Mesenchymal stem cell (in vitro differentiated cells and primary cell): Measurements from ENCODE around the gene COL4A2.

Experiments
- DNase-seq: peaks from one replicate; pipeline ENCODE4 v3.0.0-alpha.2; 2013
- H2AFZ ChIP-seq: one replicate; pipeline ENCODE4 v1.6.1; 2013; ENCODE audit warnings: low read depth, mild to moderate bottlenecking, control low read depth, inconsistent platforms, low read length, moderate library complexity
- H2AK5ac ChIP-seq: 2 replicates; pipeline ENCODE4 v1.6.1; 2013; ENCODE audit warnings: low read length, moderate library complexity, mild to moderate bottlenecking, inconsistent platforms; ENCODE audit not compliant: severe bottlenecking
- H2BK120ac ChIP-seq: one replicate; pipeline ENCODE4 v1.6.1; 2013; ENCODE audit warnings: low read depth, mild to moderate bottlenecking, inconsistent platforms, low read length, moderate library complexity
- H2BK12ac ChIP-seq, 2 experiments: one replicate each; pipeline ENCODE4 v1.6.1; 2013; ENCODE audit warnings: inconsistent platforms in 2 of 2, low read length in 2 of 2, mild to moderate bottlenecking in 2 of 2, moderate library complexity in 2 of 2, control low read depth in 1 of 2
- H2BK15ac ChIP-seq: one replicate; pipeline ENCODE4 v1.6.1; 2013; ENCODE audit warnings: mild to moderate bottlenecking, low read depth, inconsistent platforms; ENCODE audit not compliant: poor library complexity, severe bottlenecking
- H2BK5ac ChIP-seq: 2 replicates; pipeline ENCODE4 v1.6.1; 2013; ENCODE audit warnings: low read depth, mild to moderate bottlenecking, low read length, control low read depth, inconsistent platforms; ENCODE audit not compliant: poor library complexity, severe bottlenecking
- H3K14ac ChIP-seq, 2 experiments: one replicate each; pipeline ENCODE4 v1.6.1; 2013; ENCODE audit warnings: inconsistent platforms in 2 of 2, low read length in 2 of 2, control low read depth in 1 of 2, mild to moderate bottlenecking in 1 of 2, moderate library complexity in 1 of 2
- H3K18ac ChIP-seq, 2 experiments: one replicate each; pipeline ENCODE4 v1.6.1; 2013; ENCODE audit warnings: inconsistent platforms in 2 of 2, low read length in 2 of 2, control low read depth in 1 of 2, low read depth in 1 of 2, mild to moderate bottlenecking in 1 of 2
- H3K23ac ChIP-seq, 2 experiments: one replicate each; pipeline ENCODE4 v1.6.1; 2013; ENCODE audit warnings: inconsistent platforms in 2 of 2, low read length in 2 of 2, mild to moderate bottlenecking in 2 of 2, moderate library complexity in 2 of 2, control low read depth in 1 of 2
- H3K27ac ChIP-seq: 2 replicates; pipeline ENCODE4 v1.5.1; 2013; ENCODE audit warnings: mild to moderate bottlenecking, moderate library complexity, low read length, control low read depth, inconsistent platforms; ENCODE audit not compliant: poor library complexity, severe bottlenecking
- H3K27me3 ChIP-seq, 2 experiments: 2 replicates each; pipeline versions ENCODE4 v1.6.1 to v1.7.0; 2013; ENCODE audit warnings: low read length in 2 of 2, mild to moderate bottlenecking in 2 of 2, moderate library complexity in 2 of 2, control low read depth in 1 of 2, inconsistent platforms in 1 of 2; ENCODE audit not compliant: control insufficient read depth in 1 of 2, insufficient read depth in 1 of 2
- H3K36me3 ChIP-seq, 2 experiments: 2 replicates each; pipeline versions ENCODE4 v1.6.1 to v1.7.0; 2013; ENCODE audit warnings: low read length in 2 of 2, control low read depth in 1 of 2, inconsistent platforms in 1 of 2, low read depth in 1 of 2, mild to moderate bottlenecking in 1 of 2; ENCODE audit not compliant: insufficient read depth in 2 of 2, control insufficient read depth in 1 of 2
- H3K4ac ChIP-seq, 2 experiments: one replicate each; pipeline ENCODE4 v1.6.1; 2013; ENCODE audit warnings: inconsistent platforms in 2 of 2, low read length in 2 of 2, mild to moderate bottlenecking in 2 of 2, moderate library complexity in 2 of 2, control low read depth in 1 of 2, low read depth in 1 of 2
- H3K4me1 ChIP-seq: 2 replicates; pipeline ENCODE4 v1.6.1; 2013; ENCODE audit warnings: low read depth, low read length, control low read depth; ENCODE audit not compliant: control insufficient read depth, insufficient read depth
- H3K4me2 ChIP-seq: 2 replicates; pipeline ENCODE4 v1.6.1; 2013; ENCODE audit warnings: low read length, mild to moderate bottlenecking, inconsistent platforms; ENCODE audit not compliant: poor library complexity, severe bottlenecking
- H3K4me3 ChIP-seq, 2 experiments: 2 replicates each; pipeline versions ENCODE4 v1.5.1 to v1.7.0; 2013; ENCODE audit warnings: low read length in 2 of 2, mild to moderate bottlenecking in 2 of 2, control low read depth in 1 of 2, low read depth in 1 of 2; ENCODE audit not compliant: insufficient read depth in 1 of 2
- H3K79me1 ChIP-seq: replicated peaks from 2 replicates; pipeline ENCODE4 v1.6.1; 2013; ENCODE audit warnings: mild to moderate bottlenecking, control low read depth, low read length, inconsistent platforms; ENCODE audit not compliant: poor library complexity, severe bottlenecking
- H3K9ac ChIP-seq: 2 replicates; pipeline ENCODE4 v1.7.0; 2013; ENCODE audit warnings: mild to moderate bottlenecking, low read length, moderate library complexity
- H3K9me3 ChIP-seq: 2 replicates; pipeline ENCODE4 v1.7.0; 2013; ENCODE audit warnings: mild to moderate bottlenecking, low read length; ENCODE audit not compliant: control insufficient read depth
- H4K8ac ChIP-seq: one replicate; pipeline ENCODE4 v1.6.1; 2013; ENCODE audit warnings: inconsistent platforms, mild to moderate bottlenecking, low read length, moderate library complexity
- H4K91ac ChIP-seq: one replicate; pipeline ENCODE4 v1.6.1; 2013; ENCODE audit warnings: mild to moderate bottlenecking, low read length, inconsistent platforms
- WGBS: methylation state at CpG from one replicate; pipeline ENCODE4 v1.1.7; 2013; ENCODE audit warnings: mixed read lengths; 5-methylcytosine and 5-hydroxymethylcytosine counted together

Gene COL4A2

DNA sequence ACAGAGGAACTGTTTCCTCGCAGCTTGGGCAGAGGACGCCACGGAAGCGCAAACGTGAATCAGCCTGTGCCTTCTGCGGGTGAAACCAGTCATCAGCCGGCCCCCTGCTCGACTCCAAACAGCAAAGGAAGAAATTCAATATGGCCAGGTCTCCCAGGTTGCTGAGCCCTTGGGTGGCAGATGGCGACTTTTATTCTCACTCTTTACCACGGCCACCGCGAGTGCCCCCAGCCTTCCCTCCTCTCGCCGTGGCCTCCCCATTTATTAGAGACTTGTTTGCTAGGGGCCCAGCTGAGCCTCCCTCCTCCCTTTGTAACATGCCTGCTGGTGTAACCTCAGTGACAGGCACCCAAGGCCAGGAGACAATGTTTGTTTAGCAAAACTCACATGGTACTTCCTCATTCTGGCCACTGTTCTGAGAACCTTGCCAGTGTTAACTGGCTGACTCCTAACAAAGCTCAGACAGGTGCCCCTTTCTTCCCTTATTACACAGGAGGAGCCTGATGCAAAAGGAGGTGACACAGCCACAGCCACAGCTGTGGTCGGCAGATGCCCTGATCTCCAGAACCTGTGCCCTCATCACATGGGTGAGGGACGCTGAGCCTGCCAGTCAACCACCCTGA is 248.6 kb downstream of the COL4A2 start:
- Histone ChIP-seq H3K9me3 (peaks cover 9% of the 10 kb centered on the region), H3K4me3 (no peak overlapping the region), H3K18ac (no peak overlapping the region), H4K8ac (no peak overlapping the region), H3K27me3 (no peaks in the 10 kb centered on the region), H3K23ac (peak overlapping the region in 1 of 2 experiments; percentile 24), H3K9ac (no peak overlapping the region), H3K4me2 (no peak overlapping the region), H2BK120ac (no peak overlapping the region), H3K14ac (no peak overlapping the region), H2AK5ac (no peak overlapping the region), H2BK15ac (peak overlapping the region; percentile 26), H3K36me3 (peaks cover 0 to 3% of the 10 kb centered on the region in 2 experiments), H2BK5ac (no peak overlapping the region), H4K91ac (peak overlapping the region; percentile 5), H3K27ac (no peak overlapping the region), H3K4ac (peak overlapping the region in 1 of 2 experiments; percentile 59), H2BK12ac (no peak overlapping the region), H3K79me1 (peaks cover 15% of the 10 kb centered on the region), H3K4me1 (no peaks in the 10 kb centered on the region), H2AFZ (no peak overlapping the region)
- no peak for DNase-seq
- WGBS = 95% methylated on average over 16 of the region's 16 CpGs

DNA sequence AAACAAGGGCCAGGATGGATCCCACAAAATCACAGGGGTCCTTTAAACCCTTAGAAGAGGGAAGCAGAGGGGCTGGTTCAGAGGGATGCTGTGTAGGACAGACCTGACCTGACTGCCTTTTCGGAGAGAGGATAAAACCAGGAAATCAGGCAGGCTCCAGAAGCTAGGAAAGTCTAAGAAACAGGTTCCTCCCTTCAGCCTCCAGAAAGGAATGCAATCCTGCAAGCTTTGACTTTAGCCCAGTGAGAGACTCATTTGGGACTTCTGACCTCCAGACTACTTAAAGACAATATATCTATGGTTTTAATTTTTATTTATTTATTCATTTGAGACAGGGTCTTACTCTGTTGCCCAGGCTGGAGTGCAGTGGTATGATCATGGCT is 249.1 kb downstream of the COL4A2 start:
- Histone ChIP-seq H2BK120ac (no peak overlapping the region), H3K27me3 (no peaks in the 10 kb centered on the region), H3K9me3 (peaks cover 9% of the 10 kb centered on the region), H3K4me1 (peaks cover 4% of the 10 kb centered on the region), H4K91ac (no peak overlapping the region), H3K4me3 (no peak overlapping the region), H3K4me2 (no peak overlapping the region), H3K14ac (no peak overlapping the region), H3K79me1 (peaks cover 15% of the 10 kb centered on the region), H2AK5ac (no peak overlapping the region), H3K23ac (no peak overlapping the region), H3K36me3 (peaks cover 0 to 3% of the 10 kb centered on the region in 2 experiments), H2BK5ac (no peak overlapping the region), H2BK15ac (no peak overlapping the region), H3K9ac (no peak overlapping the region), H2BK12ac (no peak overlapping the region), H3K27ac (no peak overlapping the region), H2AFZ (no peak overlapping the region), H3K4ac (no peak overlapping the region), H3K18ac (no peak overlapping the region), H4K8ac (no peak overlapping the region)
- no peak for DNase-seq
- 100% methylated on average over 1 of the region's 1 CpG for WGBS

DNA sequence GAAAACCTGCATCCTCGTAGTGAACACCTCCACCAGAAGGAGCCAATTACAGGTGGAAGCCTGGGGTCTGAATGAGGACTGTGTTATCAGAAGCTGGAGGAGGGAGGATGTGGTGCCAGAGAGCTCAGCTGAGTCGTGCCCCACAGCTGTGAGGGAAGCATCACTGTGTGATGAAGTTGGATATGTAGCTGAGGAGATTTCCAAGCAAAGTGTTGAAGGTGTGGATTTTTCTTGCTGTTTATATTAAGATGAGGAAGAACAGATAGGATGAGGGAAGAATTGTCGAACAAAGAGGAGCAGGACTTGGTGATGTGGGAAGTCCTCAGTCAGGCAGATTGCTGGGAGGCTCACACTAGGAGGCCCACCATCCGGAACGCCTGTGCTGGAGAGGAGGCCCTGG is 250.0 kb downstream of the COL4A2 start:
- H4K91ac ChIP-seq = no peak overlapping the region
- WGBS = 92% methylated on average over 5 of the region's 5 CpGs

DNA sequence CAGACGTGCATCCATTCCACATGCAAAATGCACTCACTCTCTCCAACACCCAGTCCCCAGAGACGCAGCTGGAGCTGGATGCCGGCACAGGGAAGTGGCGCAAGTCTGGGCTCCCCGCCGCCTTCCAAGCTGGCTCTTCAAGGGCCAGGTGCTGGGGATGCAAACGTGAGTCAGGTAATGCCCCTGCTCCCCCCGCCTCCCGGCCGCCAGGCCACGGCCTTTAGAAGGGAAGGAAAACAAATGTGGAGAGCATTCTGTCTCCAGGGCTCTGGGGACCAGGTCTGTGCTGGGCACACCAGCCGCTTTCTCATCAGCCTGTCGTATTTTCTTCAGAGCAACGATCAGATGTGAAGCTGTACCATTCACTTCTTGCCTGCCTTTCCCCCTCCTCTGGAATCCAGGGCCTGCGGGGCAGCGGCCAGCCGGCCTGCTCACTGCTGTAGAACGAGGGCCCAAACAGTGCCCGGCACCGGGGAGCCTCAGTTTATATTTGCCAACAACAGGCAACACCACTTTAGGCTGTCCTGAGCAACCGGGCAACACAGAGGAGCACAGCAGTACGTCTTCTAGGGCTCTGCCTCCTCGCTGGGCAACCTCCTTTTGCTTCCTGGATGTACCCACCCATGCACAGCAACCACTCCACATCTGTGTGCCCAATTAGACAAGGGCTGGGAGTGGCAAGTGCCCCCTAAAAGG is 250.7 kb downstream of the COL4A2 start:
- H2BK5ac ChIP-seq = no peak overlapping the region
- H3K14ac ChIP-seq = no peak overlapping the region
- no peak overlapping the region for H2BK15ac ChIP-seq
- no peak overlapping the region for H3K27ac ChIP-seq
- peak overlapping the region; percentile 45 for H4K91ac ChIP-seq
- H3K27me3 ChIP-seq = no peaks in the 10 kb centered on the region
- no peak overlapping the region for H3K18ac ChIP-seq
- 96% methylated on average over 23 of the region's 23 CpGs for WGBS
- no peak overlapping the region for H2BK120ac ChIP-seq
- H3K4me1 ChIP-seq = peaks cover 10% of the 10 kb centered on the region
- no peak overlapping the region for H3K4me3 ChIP-seq
- no peak for DNase-seq
- peaks cover 0 to 3% of the 10 kb centered on the region in 2 experiments for H3K36me3 ChIP-seq
- no peak overlapping the region for H2AFZ ChIP-seq
- no peak overlapping the region for H3K23ac ChIP-seq
- H4K8ac ChIP-seq = no peak overlapping the region
- H3K4ac ChIP-seq = no peak overlapping the region
- peaks cover 9% of the 10 kb centered on the region for H3K9me3 ChIP-seq
- no peak overlapping the region for H3K4me2 ChIP-seq
- H3K79me1 ChIP-seq = peaks cover 15% of the 10 kb centered on the region
- no peak overlapping the region for H3K9ac ChIP-seq
- H2AK5ac ChIP-seq = no peak overlapping the region
- no peak overlapping the region for H2BK12ac ChIP-seq

More for the DNA sequence above, 250.0 kb downstream of the COL4A2 start:
- H3K14ac ChIP-seq = no peak overlapping the region
- peaks cover 0 to 3% of the 10 kb centered on the region in 2 experiments for H3K36me3 ChIP-seq
- DNase-seq = no peak
- H3K18ac ChIP-seq = no peak overlapping the region
- no peak overlapping the region for H3K9ac ChIP-seq
- no peak overlapping the region for H2BK5ac ChIP-seq
- no peak overlapping the region for H3K4ac ChIP-seq
- H4K8ac ChIP-seq = no peak overlapping the region
- peaks cover 5% of the 10 kb centered on the region for H3K4me1 ChIP-seq
- H3K9me3 ChIP-seq = peaks cover 9% of the 10 kb centered on the region
- no peak overlapping the region for H2BK15ac ChIP-seq
- no peak overlapping the region for H3K27ac ChIP-seq
- H2BK12ac ChIP-seq = no peak overlapping the region
- H3K23ac ChIP-seq = no peak overlapping the region
- no peaks in the 10 kb centered on the region for H3K27me3 ChIP-seq
- no peak overlapping the region for H2BK120ac ChIP-seq
- H2AK5ac ChIP-seq = no peak overlapping the region
- H3K79me1 ChIP-seq = peaks cover 15% of the 10 kb centered on the region
- H3K4me2 ChIP-seq = no peak overlapping the region
- H3K4me3 ChIP-seq = no peak overlapping the region
- H2AFZ ChIP-seq = no peak overlapping the region
